ENCODE data around the gene STAB2.

The STAB2 gene

DNA sequence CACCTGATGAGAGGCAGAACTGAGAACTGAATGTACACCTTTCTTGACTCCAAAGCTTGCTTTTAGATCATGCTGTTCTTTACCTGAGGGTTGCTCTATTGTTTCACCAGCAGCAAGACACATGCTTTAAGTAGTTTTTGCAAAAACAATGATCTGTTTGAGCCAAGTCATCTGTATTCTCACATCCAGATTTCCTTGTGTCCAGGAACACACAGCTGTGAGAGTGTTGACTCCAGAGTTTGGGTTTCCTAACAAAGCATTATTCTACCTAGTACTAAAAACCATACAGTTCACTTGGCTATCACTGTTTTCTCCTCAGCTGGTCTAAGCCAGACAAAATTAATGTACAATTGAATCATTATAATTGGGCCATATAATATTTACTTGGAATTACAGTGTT lies 120.4 kb downstream of the STAB2 start:
- H3K27ac ChIP-seq, result no peak overlapping the region
- ChIA-PET CTCF (no interaction called here), POLR2A (ENCODE audit: low non-redundant PET) (no interaction called here)
- TF ChIP-seq CTCF (conservative IDR thresholded peaks at IDR 0.05; ENCODE audit: low read depth), result no peak
- no peak for DNase-seq (ENCODE audit: low spot score)

GRCh38 chr12:103710544-103710943 lies 123.5 kb downstream of the STAB2 start:
- no peak for TF ChIP-seq CTCF (conservative IDR thresholded peaks at IDR 0.05; ENCODE audit: low read depth)
- DNase-seq (ENCODE audit: low spot score), result no peak
- ChIA-PET CTCF (no interaction called here), POLR2A (ENCODE audit: low non-redundant PET) (no interaction called here)
- H3K27ac ChIP-seq, result no peak overlapping the region

DNA sequence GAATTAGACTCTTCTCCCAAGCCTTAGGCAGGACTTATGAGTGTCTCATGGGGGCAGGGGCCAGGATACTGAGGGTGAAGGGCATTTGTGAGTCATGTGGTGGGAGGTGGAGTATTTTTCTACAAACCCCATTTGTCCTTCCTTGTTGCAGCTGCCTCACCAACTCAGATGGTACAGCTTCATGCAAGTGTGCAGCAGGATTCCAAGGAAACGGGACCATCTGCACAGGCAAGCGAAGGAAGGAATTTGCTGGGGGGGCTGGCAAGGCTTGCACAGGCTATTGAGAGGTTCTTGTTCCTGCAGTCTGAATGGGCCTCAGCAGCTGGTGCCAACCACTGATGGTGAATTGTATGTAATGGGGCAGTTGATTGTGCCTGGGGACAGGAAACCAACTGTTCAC lies 125.1 kb downstream of the STAB2 start:
- TF ChIP-seq CTCF (conservative IDR thresholded peaks at IDR 0.05; ENCODE audit: low read depth), result no peak
- H3K27ac ChIP-seq, result no peak overlapping the region
- no peak for DNase-seq (ENCODE audit: low spot score)
- ChIA-PET POLR2A (ENCODE audit: low non-redundant PET) (no interaction called here), CTCF (no interaction called here)

DNA sequence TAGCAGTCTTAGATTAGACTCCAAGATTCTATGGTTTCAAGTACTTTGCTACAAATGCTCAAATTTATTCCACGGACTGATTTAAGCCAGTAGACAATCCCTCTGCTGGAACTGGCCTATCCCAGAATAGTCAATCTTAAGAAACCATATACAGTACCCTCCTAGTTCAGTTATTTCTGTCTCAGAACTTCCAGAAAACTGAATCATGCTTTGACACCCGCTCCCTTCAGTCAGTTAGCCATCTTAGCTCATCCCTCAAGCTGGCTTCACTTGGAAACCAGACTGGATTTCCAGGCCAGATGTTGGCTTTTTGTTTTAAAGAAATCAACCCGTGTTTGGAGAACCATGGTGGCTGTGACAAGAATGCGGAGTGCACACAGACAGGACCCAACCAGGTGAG lies 128.4 kb downstream of the STAB2 start:
- ChIA-PET POLR2A (ENCODE audit: low non-redundant PET) (no interaction called here), CTCF (no interaction called here)
- H3K27ac ChIP-seq, result no peak overlapping the region
- TF ChIP-seq CTCF (conservative IDR thresholded peaks at IDR 0.05; ENCODE audit: low read depth), result no peak
- DNase-seq (ENCODE audit: low spot score), result no peak

- H3K27ac ChIP-seq, result no peak overlapping the region
- POLR2A ChIA-PET (ENCODE audit: low non-redundant PET), result no interaction called here
- CTCF ChIA-PET, result no interaction called here
- DNase-seq (ENCODE audit: low spot score), result no peak
- no peak for TF ChIP-seq CTCF (conservative IDR thresholded peaks at IDR 0.05; ENCODE audit: low read depth)
Observed at GRCh38 chr12:103716517-103717196, 129.6 kb downstream of the STAB2 start.

DNA sequence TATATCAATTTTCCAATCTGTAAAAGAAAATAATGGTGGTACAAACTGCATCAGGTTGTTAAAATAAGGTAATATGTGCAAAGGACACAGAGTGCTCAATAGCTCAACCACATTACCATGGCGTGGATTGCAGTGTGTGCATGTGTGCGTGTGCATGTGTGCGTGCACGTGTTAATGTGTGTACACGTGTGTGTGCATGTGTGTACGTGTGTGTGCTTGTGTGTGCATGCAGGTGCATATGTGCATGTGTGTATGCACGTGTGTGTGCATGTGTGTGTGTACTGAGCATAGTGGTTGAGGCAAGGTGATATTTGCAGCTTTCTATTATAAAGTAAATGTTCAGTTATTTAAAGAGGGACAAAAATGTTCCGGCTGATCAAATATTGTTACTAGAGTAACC lies 138.3 kb downstream of the STAB2 start:
- POLR2A ChIA-PET (ENCODE audit: low non-redundant PET), result no interaction called here
- no peak for DNase-seq (ENCODE audit: low spot score)
- no peak for TF ChIP-seq CTCF (conservative IDR thresholded peaks at IDR 0.05; ENCODE audit: low read depth)
- H3K27ac ChIP-seq, result no peak overlapping the region
- CTCF ChIA-PET, result interaction anchor here (0.6 kb wide), 2 partner anchors 16 to 53 kb away, joined by 3 read pairs; no protein-coding TSS in a partner anchor

Measured in RWPE1 (cell line).